Endothelial cell of umbilical vein (primary cell): ENCODE data around the gene KRT82. TPM values are rescaled to one million over a fixed set of nuclear protein-coding genes. Genes with fewer than 3 reads are reported as not detected.

Experiments
- BruUV-seq: library from RNA; stranded (reverse); fragments of 400-500 nt; replicated peaks from 2 replicates; lab custom pipeline; 2021; lab: Mats Ljungman, UMichigan
- CTCF ChIA-PET: fragments of 300-600, 350-600 bp; sonication (Branson Sonifier 250); formaldehyde crosslinking; loops from one replicate; lab custom pipeline; 2021; ENCODE audit warnings: antibody characterized with exemption, inconsistent platforms; lab: Charles Lee
- POLR2A ChIA-PET: fragments of 300-600, 350-600 bp; sonication (Branson Sonifier 250); formaldehyde crosslinking; loops from one replicate; lab custom pipeline; 2021; ENCODE audit warnings: antibody characterized with exemption, inconsistent platforms; lab: Charles Lee
- DNase-seq: peaks from one replicate; pipeline ENCODE4 v3.0.0-alpha.2; 2011; ENCODE audit warnings: low read depth, low spot score
- FAIRE-seq: peaks from 2 replicates; lab custom pipeline; 2011; peaks lifted over from hg19 to GRCh38; lab: Jason Lieb, UNC
- H2AFZ ChIP-seq: 2 replicates; pipeline ENCODE4 v1.6.0; 2012; ENCODE audit warnings: low read depth, low read length, control low read depth, inconsistent platforms
- H3K27ac ChIP-seq: 2 replicates; pipeline ENCODE4 v1.5.1; 2011; ENCODE audit warnings: low read depth, mild to moderate bottlenecking, control low read depth, low read length, moderate library complexity; ENCODE audit not compliant: insufficient read depth
- H3K27me3 ChIP-seq, 2 experiments: 2 replicates each; pipeline versions ENCODE4 v1.6.0 to v1.6.1; 2011; ENCODE audit warnings: low read length in 2 of 2, mixed read lengths in 1 of 2; ENCODE audit not compliant: control insufficient read depth in 2 of 2, insufficient read depth in 2 of 2
- H3K36me3 ChIP-seq, 2 experiments: 2 replicates in 1 of 2; 3 replicates in 1 of 2; pipeline ENCODE4 v1.5.1; 2011; ENCODE audit warnings: low read length in 2 of 2, mild to moderate bottlenecking in 1 of 2, moderate library complexity in 1 of 2; ENCODE audit not compliant: control insufficient read depth in 2 of 2, insufficient read depth in 2 of 2; ENCODE audit errors: extremely low read depth in 1 of 2
- H3K4me1 ChIP-seq: 3 replicates; pipeline ENCODE4 v1.5.1; 2011; ENCODE audit warnings: mild to moderate bottlenecking, low read length; ENCODE audit not compliant: control insufficient read depth, insufficient read depth; ENCODE audit errors: extremely low read depth
- H3K4me2 ChIP-seq: 2 replicates; pipeline ENCODE4 v1.6.1; 2011; ENCODE audit warnings: low read length, control low read depth, mixed read lengths; ENCODE audit not compliant: insufficient read depth
- H3K4me3 ChIP-seq, 3 experiments: fragments of 200-600 bp in 1 of 3; sonication (generic), shearing (Covaris generic) in 1 of 3; replicated peaks in 1 of 3; 2 replicates each; pipeline ENCODE4 v1.5.1; 2011 to 2016; ENCODE audit warnings: control low read depth in 3 of 3, low read length in 3 of 3, mild to moderate bottlenecking in 2 of 3, inconsistent platforms in 1 of 3, low read depth in 1 of 3, moderate library complexity in 1 of 3; ENCODE audit not compliant: insufficient read depth in 1 of 3
- H3K79me2 ChIP-seq: 2 replicates; pipeline ENCODE4 v1.6.0; 2012; ENCODE audit warnings: low read length, inconsistent platforms; ENCODE audit not compliant: control insufficient read depth, insufficient read depth
- H3K9ac ChIP-seq: replicated peaks from 2 replicates; pipeline ENCODE3; 2011; ENCODE audit warnings: low read length, control low read depth; ENCODE audit not compliant: insufficient read depth; ENCODE audit errors: extremely low read depth
- H3K9me1 ChIP-seq: replicated peaks from 3 replicates; pipeline ENCODE4 v1.6.0; 2011; ENCODE audit warnings: mild to moderate bottlenecking, low read length; ENCODE audit not compliant: control insufficient read depth, insufficient read depth; ENCODE audit errors: extremely low read depth
- H3K9me3 ChIP-seq: replicated peaks from 2 replicates; pipeline ENCODE4 v1.5.1; 2012; ENCODE audit warnings: low read length, inconsistent platforms; ENCODE audit not compliant: control insufficient read depth, insufficient read depth
- H4K20me1 ChIP-seq: replicated peaks from 2 replicates; pipeline ENCODE3; 2011; ENCODE audit warnings: mild to moderate bottlenecking, low read length; ENCODE audit not compliant: control insufficient read depth, insufficient read depth; ENCODE audit errors: extremely low read depth
- EZH2 ChIP-seq: IDR thresholded peaks from 2 replicates; pipeline ENCODE4 v1.6.1; 2012; ENCODE audit warnings: borderline replicate concordance, low read depth, mild to moderate bottlenecking, moderate library complexity, low read length, inconsistent platforms; ENCODE audit not compliant: severe bottlenecking
- FOS ChIP-seq: IDR thresholded peaks from 2 replicates; pipeline ENCODE4 v1.6.1; 2011; ENCODE audit warnings: mild to moderate bottlenecking, low read length, moderate library complexity, borderline replicate concordance; ENCODE audit not compliant: insufficient read depth
- GATA2 ChIP-seq: IDR thresholded peaks from 2 replicates; pipeline ENCODE4 v1.7.0; 2011; ENCODE audit warnings: low read depth, mild to moderate bottlenecking, moderate library complexity, mixed read lengths, low read length; ENCODE audit not compliant: insufficient read length, insufficient read depth
- JUN ChIP-seq: IDR thresholded peaks from 2 replicates; pipeline ENCODE4 v1.6.1; 2011; ENCODE audit warnings: borderline replicate concordance, low read depth; ENCODE audit not compliant: insufficient read length, insufficient read depth
- MYC ChIP-seq: IDR thresholded peaks from one replicate; pipeline ENCODE4 v1.6.1; 2011; ENCODE audit warnings: mild to moderate bottlenecking, low read depth, low read length
- POLR2A ChIP-seq: IDR thresholded peaks from 2 replicates; pipeline ENCODE4 v1.6.1; 2012; ENCODE audit warnings: low read depth, mild to moderate bottlenecking, control low read depth, low read length
- POLR2AphosphoS5 ChIP-seq: IDR thresholded peaks from 2 replicates; pipeline ENCODE4 v1.6.1; 2012; ENCODE audit warnings: low read depth, mild to moderate bottlenecking, control low read depth, low read length, moderate library complexity; ENCODE audit not compliant: insufficient read depth
- dilution Hi-C: fragments of 300-500 bp; cut with MboI; formaldehyde crosslinking; loops from one replicate; pipeline ENCODE4 v1.15.0; 2019; ENCODE audit warnings: low sequenced_read_pairs; ENCODE audit not compliant: extremely low pct_ligation_motif_present
- intact Hi-C: fragments of 100-400 bp; cut with micrococcal nuclease; formaldehyde crosslinking; loops from one replicate; pipeline ENCODE4 v1.10.0; 2022
- polyA plus RNA-seq, 4 experiments: library from polyadenylated mRNA; depleted of rRNA in 3 of 4; stranded (reverse) in 3 of 4; unstranded in 1 of 4; fragments of >200 nt; gene quantifications; 2 replicates each; pipeline versions ENCODE4 v1.2.1 to v1.2.3, GENCODE V29; 2011 to 2012; ENCODE audit warnings: missing spikeins in 1 of 4
- total RNA-seq: library from RNA; stranded (reverse); gene quantifications from 2 replicates; pipeline ENCODE4 v1.2.3, GENCODE V29; 2021
- TF ChIP-seq, protein P1 (sequence below): IDR thresholded peaks from 2 replicates; pipeline ENCODE4 v1.6.1; 2011; ENCODE audit not compliant: insufficient read depth, insufficient read length
- TF ChIP-seq, protein P2 (sequence below), 2 donors: IDR thresholded peaks; 1 replicate in 1 of 2; 2 replicates in 1 of 2; pipeline ENCODE4 v1.5.1; 2011; ENCODE audit warnings: low read length in 2 of 2, mild to moderate bottlenecking in 2 of 2, moderate library complexity in 2 of 2, control low read depth in 1 of 2, inconsistent platforms in 1 of 2, low read depth in 1 of 2; ENCODE audit not compliant: insufficient read depth in 1 of 2; ENCODE audit errors: extremely low read depth in 1 of 2

KRT82 gene
- total and polyA plus RNA-seq, 2 donors (not counting 3 experiments of a cell fraction or from before 2014, with no cell fraction given) = not detected

DNA sequence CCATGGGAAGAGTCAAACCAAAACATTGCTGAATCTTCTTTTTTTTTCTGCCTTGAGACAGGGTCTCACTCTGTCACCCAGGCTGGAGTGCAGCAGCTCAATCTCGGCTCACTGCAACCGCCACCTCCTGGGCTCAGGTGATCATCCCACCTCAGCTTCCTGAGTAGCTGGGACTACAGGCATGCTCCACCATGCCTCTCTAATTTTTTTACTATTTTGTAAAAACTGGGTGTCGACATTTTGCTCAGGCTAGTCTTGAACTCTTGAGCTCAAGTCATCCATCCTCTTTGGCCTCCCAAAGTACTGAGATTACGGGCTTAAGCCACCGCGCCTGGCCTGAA lies 29.5 kb upstream of the KRT82 start:
- no peak for TF ChIP-seq GATA2
- TF ChIP-seq MYC = no peak
- TF ChIP-seq EZH2 = no peak
- no peak for TF ChIP-seq POLR2A
- no peaks in the 10 kb centered on the region for H3K4me1 ChIP-seq
- CTCF ChIA-PET = no interaction called here
- POLR2A ChIA-PET = no interaction called here
- H3K36me3 ChIP-seq = no peaks in the 10 kb centered on the region
- no peak overlapping the region for H3K4me2 ChIP-seq
- DNase-seq (no peak), FAIRE-seq (no peak)
- H3K27me3 ChIP-seq = no peaks in the 10 kb centered on the region
- no peaks in the 10 kb centered on the region for H4K20me1 ChIP-seq
- no TSS peak for BruUV-seq
- H3K79me2 ChIP-seq = no peaks in the 10 kb centered on the region
- no peaks in the 10 kb centered on the region for H3K9me3 ChIP-seq
- H2AFZ ChIP-seq = no peak overlapping the region
- dilution Hi-C loops = no loop called here
- intact Hi-C loops = no loop called here
- no peak overlapping the region for H3K4me3 ChIP-seq
- no peak overlapping the region for H3K27ac ChIP-seq
- no peaks in the 10 kb centered on the region for H3K9me1 ChIP-seq
- no peak overlapping the region for H3K9ac ChIP-seq

DNA sequence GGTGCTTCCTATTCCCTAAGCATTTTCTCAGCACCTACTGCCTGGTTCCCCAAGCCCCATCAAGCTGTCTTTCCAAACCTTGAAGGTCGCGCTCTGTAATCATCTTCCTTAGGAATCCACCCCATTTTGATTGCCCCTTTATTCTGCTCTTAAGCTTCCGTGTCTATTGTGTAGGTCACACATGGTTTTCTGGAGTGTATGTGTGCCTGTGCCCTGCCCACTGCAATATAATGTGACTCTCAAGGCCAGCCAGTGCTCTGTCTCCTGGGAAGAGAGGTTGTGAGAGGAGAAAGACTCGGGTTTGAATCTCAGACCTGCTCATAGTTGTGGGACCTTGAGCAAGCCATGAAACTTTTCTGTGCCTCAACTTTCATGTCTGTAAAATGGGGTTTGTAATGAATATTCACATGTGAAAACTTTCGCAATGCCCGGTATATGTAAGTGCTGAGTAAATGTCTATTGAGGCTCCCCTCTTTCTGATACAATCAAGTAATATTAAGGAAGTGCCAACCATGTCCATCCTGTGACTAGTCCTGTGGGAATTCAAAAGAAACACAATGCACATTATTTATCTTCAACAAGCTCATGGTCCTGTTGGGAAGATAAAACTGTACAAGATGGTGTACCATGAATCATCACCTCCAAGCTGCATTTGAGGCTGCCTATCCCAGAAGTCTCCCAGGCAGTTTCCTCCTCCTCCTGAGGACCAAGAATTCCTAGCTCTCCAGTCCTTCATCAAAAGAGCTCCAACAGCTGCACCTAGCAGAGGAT lies 28.8 kb upstream of the KRT82 start:
- ChIA-PET POLR2A (no interaction called here), CTCF (no interaction called here)
- Histone ChIP-seq H3K4me1 (no peaks in the 10 kb centered on the region), H3K27ac (no peak overlapping the region), H3K4me3 (no peak overlapping the region), H3K4me2 (no peak overlapping the region), H3K27me3 (no peaks in the 10 kb centered on the region), H4K20me1 (no peaks in the 10 kb centered on the region), H3K36me3 (no peaks in the 10 kb centered on the region), H3K79me2 (no peaks in the 10 kb centered on the region), H3K9ac (no peak overlapping the region), H2AFZ (no peak overlapping the region), H3K9me1 (no peaks in the 10 kb centered on the region), H3K9me3 (no peaks in the 10 kb centered on the region)
- FAIRE-seq = no peak
- intact Hi-C loops = no loop called here
- TF ChIP-seq, protein P1, sequence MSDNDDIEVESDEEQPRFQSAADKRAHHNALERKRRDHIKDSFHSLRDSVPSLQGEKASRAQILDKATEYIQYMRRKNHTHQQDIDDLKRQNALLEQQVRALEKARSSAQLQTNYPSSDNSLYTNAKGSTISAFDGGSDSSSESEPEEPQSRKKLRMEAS = no peak
- TF ChIP-seq EZH2 (no peak), JUN (no peak), GATA2 (no peak), POLR2AphosphoS5 (no peak), POLR2A (no peak), MYC (no peak), FOS (no peak)
- TF ChIP-seq, protein P2, sequence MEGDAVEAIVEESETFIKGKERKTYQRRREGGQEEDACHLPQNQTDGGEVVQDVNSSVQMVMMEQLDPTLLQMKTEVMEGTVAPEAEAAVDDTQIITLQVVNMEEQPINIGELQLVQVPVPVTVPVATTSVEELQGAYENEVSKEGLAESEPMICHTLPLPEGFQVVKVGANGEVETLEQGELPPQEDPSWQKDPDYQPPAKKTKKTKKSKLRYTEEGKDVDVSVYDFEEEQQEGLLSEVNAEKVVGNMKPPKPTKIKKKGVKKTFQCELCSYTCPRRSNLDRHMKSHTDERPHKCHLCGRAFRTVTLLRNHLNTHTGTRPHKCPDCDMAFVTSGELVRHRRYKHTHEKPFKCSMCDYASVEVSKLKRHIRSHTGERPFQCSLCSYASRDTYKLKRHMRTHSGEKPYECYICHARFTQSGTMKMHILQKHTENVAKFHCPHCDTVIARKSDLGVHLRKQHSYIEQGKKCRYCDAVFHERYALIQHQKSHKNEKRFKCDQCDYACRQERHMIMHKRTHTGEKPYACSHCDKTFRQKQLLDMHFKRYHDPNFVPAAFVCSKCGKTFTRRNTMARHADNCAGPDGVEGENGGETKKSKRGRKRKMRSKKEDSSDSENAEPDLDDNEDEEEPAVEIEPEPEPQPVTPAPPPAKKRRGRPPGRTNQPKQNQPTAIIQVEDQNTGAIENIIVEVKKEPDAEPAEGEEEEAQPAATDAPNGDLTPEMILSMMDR (IDR thresholded peaks at IDR 0.05; ENCODE audit: extremely low read depth in 1 of 2, insufficient read depth in 1 of 2, low read depth in 1 of 2, low read length in 2 of 2) = no peak
- dilution Hi-C loops = no loop called here
- no peak for DNase-seq
- no TSS peak for BruUV-seq
